Fibroblast of skin of scalp (primary cell): ENCODE measurements around the gene KCNV2.

Experiments used
- DNase-seq: peaks from one replicate; pipeline ENCODE4 v3.0.0-alpha.2; 2013

The KCNV2 gene

GRCh38 chr9:2722715-2723114 lies 5.4 kb downstream of the KCNV2 start:
- DNase-seq: peak; percentile 74

- no peak for DNase-seq
These were observed 6.2 kb downstream of the KCNV2 start for GRCh38 chr9:2723376-2724065.

GRCh38 chr9:2725126-2725525 lies 7.8 kb downstream of the KCNV2 start:
- DNase-seq: no peak

- peak; percentile 42 for DNase-seq
These were observed 8.8 kb downstream of the KCNV2 start for GRCh38 chr9:2725898-2726649.

GRCh38 chr9:2726650-2727340 lies 9.5 kb downstream of the KCNV2 start:
- peak; percentile 10 for DNase-seq

GRCh38 chr9:2727374-2727773 lies 10.1 kb downstream of the KCNV2 start:
- no peak for DNase-seq

GRCh38 chr9:2727966-2728613 lies 10.8 kb downstream of the KCNV2 start:
- peak; percentile 56 for DNase-seq

GRCh38 chr9:2729003-2729402 lies 11.7 kb downstream of the KCNV2 start:
- DNase-seq: peak; percentile 42

GRCh38 chr9:2729721-2730120 lies 12.4 kb downstream of the KCNV2 start:
- no peak for DNase-seq

- DNase-seq: no peak
These were observed 13.7 kb downstream of the KCNV2 start for GRCh38 chr9:2730971-2731370.

- no peak for DNase-seq
These were observed 15.2 kb downstream of the KCNV2 start for GRCh38 chr9:2732492-2732891.

GRCh38 chr9:2740616-2741015 lies 23.3 kb downstream of the KCNV2 start:
- DNase-seq: no peak

- no peak for DNase-seq
These were observed 24.3 kb downstream of the KCNV2 start for GRCh38 chr9:2741441-2742158.

GRCh38 chr9:2742214-2742613 lies 24.9 kb downstream of the KCNV2 start:
- no peak for DNase-seq

GRCh38 chr9:2743937-2744529 lies 26.7 kb downstream of the KCNV2 start:
- no peak for DNase-seq

GRCh38 chr9:2745560-2746380 lies 28.5 kb downstream of the KCNV2 start:
- no peak for DNase-seq

- no peak for DNase-seq
These were observed 32.2 kb downstream of the KCNV2 start for GRCh38 chr9:2749485-2749884.

- DNase-seq: no peak
These were observed 38.0 kb downstream of the KCNV2 start for GRCh38 chr9:2755285-2755684.

- no peak for DNase-seq
These were observed 41.0 kb downstream of the KCNV2 start for GRCh38 chr9:2758162-2758897.

- no peak for DNase-seq
These were observed 41.7 kb downstream of the KCNV2 start for GRCh38 chr9:2758898-2759510.
